GM12891 (cell line): ENCODE data around the gene PJA1.

Experiments used
- DNase-seq: peaks from one replicate; pipeline ENCODE4 v3.0.0; 2011; ENCODE audit warnings: low spot score; ENCODE audit not compliant: insufficient read length
- FAIRE-seq: peaks from 2 replicates; lab custom pipeline; 2011; peaks lifted over from hg19 to GRCh38; lab: Jason Lieb, UNC
- PAX5 ChIP-seq: IDR thresholded peaks from 2 replicates; pipeline ENCODE4 v1.6.1; 2011; ENCODE audit warnings: low read length, moderate library complexity, mild to moderate bottlenecking; ENCODE audit not compliant: insufficient read depth, severe bottlenecking
- POLR2A ChIP-seq: IDR thresholded peaks from 2 replicates; pipeline ENCODE4 v1.6.1; 2011; ENCODE audit warnings: low read depth, low read length, control low read depth
- POLR2AphosphoS5 ChIP-seq: IDR thresholded peaks from 2 replicates; pipeline ENCODE4 v1.6.1; 2011; ENCODE audit warnings: low read depth, low read length, control low read depth
- POU2F2 ChIP-seq: IDR thresholded peaks from 2 replicates; pipeline ENCODE4 v1.6.1; 2011; ENCODE audit warnings: low read depth, mild to moderate bottlenecking, control low read depth, low read length, moderate library complexity
- SPI1 ChIP-seq: IDR thresholded peaks from 2 replicates; pipeline ENCODE4 v1.6.1; 2011; ENCODE audit warnings: low read depth, low read length, control low read depth
- TAF1 ChIP-seq: IDR thresholded peaks from 2 replicates; pipeline ENCODE4 v1.6.1; 2011; ENCODE audit warnings: low read depth, low read length, control low read depth

Gene PJA1

DNA sequence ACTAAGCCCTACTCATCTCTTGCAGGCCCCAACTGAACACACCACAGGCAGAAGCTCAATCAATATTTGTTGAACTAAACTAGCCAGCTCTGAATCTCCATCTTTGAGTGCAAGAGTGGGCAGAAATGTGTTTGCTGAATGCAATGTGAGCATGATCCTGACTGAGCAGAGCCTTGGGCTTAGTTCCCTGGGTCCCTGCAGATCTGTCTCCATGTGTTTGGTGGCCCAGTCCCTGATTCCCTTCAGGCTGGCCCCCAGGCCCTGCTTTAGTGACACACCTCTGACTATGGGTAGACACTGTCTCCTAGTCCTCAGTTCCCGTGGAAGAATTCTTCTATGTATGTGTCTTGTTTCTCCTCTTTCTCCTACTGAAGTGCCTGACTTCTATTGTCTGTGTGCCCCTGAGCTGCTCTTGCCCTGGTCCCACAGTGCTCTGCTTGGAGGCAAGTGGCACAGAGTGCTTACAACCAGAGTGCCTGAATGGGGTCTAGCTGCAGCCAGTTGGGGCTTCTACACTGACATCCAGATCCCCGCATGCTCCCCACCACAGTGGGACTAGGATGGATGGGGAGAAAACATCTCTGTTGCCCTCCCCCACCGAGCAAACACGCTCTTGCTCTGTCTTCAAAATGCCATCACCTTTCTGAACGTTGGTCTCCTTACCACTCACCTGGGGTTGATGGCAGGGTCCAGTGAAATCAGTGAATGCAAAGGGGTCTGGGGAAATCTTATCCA, 9.3 kb downstream of the PJA1 start:
- no peak for FAIRE-seq

DNA sequence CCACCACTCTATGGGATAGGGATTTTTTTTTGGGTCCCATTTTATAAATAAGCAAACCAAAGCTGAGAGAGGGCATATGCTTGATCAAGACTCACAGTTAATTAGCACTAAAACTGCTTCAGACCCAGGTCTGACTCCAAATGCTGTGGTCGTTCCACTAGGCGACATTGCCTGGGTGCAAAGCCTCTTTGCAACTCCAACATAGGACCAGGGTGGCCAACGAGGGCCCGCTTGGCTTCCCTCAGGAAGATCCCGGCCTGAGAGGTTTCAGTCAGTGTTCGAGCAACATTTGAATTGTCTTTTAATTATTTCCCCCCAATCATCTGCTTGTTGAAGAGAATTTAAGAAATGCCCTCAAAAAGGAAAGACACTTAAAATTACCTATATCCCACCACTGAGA, 11.2 kb downstream of the PJA1 start:
- no peak for DNase-seq
- no peak for FAIRE-seq
- TF ChIP-seq POLR2A (no peak), TAF1 (no peak), POU2F2 (no peak), POLR2AphosphoS5 (no peak)

More for the DNA sequence above, 9.3 kb downstream of the PJA1 start:
- TF ChIP-seq POLR2AphosphoS5, result no peak
- TF ChIP-seq PAX5, result no peak
- DNase-seq, result no peak

DNA sequence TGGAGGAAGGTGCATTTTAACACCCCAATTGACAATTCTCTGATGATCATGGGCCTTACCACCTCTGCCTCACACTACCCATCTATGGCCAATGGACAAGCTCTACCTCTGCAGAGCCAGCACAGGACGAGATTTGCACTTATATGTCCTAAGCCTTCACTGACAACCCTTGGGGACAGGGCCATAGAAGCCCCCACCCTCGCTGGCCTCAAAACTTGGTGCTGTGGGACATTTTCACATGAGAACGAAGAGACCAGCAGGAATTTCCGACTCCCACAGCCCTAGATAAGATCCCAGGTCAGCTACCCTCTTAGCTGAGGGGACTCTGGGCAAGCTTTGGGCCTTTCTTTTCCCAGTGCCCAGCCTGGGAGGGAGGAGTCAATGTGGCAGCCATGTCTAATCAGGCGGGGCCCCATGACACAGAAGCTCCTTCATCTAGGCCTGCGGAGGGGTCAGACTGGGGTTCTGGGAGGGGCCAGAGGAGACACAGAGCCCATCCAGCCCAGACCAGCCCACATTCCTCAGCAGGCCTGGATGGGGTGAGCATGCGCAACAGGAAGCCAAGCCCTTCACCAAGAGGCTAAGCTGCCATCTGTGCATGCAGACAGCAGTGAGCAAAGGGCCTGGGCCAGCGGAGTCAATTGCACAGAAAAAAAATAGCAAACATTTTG, 12.1 kb downstream of the PJA1 start:
- DNase-seq (no peak), FAIRE-seq (no peak)
- TF ChIP-seq PAX5 (no peak), POLR2A (no peak), POLR2AphosphoS5 (no peak), TAF1 (no peak), SPI1 (no peak), POU2F2 (no peak)

DNA sequence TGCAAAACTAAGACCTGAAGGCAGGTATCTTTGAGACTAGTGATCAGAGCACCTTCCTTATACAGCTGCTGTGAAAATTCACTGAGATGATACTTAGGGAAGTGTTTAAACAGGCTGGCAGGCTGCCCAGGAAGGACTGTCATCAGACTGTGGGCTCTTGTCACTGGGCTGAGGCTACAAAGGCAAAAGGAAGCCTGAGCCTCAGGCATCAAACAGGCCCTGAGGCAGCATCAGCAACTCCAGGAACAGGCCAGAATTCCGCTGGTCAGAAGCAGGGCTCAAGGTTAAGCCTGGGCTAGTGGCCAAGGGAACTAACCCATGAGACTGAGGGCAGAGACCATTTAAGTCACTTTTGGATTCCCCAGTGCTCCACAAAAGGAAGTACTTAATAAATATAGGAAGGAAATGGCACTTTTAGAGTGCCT, 12.8 kb downstream of the PJA1 start:
- no peak for DNase-seq
- FAIRE-seq, result no peak
- TF ChIP-seq POU2F2, result no peak
- no peak for TF ChIP-seq POLR2A
- no peak for TF ChIP-seq SPI1
- no peak for TF ChIP-seq TAF1
- no peak for TF ChIP-seq POLR2AphosphoS5

DNA sequence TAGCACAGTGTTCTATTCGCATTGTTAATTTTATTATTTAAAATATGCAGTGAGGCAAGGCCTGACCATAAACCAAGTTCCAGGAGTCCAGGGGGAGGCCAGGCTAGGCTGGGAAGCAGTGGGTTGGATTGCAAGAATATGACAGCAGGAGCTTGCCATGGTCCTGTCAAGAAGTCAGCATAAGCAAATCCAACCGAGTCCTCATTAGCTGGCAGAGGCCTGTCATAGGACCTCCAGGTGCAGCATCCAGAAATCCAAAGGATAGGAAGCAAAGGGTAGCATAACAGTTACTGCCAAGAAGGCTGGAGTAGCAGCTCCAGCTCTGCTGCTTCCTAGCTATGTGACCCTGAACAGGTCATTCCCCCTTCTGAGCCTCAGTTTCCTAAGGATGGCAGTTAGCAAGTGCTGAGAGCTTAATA, 13.4 kb downstream of the PJA1 start:
- FAIRE-seq (no peak), DNase-seq (no peak)
- TF ChIP-seq POLR2A (no peak), POLR2AphosphoS5 (no peak), PAX5 (no peak), TAF1 (no peak), SPI1 (no peak), POU2F2 (no peak)

DNA sequence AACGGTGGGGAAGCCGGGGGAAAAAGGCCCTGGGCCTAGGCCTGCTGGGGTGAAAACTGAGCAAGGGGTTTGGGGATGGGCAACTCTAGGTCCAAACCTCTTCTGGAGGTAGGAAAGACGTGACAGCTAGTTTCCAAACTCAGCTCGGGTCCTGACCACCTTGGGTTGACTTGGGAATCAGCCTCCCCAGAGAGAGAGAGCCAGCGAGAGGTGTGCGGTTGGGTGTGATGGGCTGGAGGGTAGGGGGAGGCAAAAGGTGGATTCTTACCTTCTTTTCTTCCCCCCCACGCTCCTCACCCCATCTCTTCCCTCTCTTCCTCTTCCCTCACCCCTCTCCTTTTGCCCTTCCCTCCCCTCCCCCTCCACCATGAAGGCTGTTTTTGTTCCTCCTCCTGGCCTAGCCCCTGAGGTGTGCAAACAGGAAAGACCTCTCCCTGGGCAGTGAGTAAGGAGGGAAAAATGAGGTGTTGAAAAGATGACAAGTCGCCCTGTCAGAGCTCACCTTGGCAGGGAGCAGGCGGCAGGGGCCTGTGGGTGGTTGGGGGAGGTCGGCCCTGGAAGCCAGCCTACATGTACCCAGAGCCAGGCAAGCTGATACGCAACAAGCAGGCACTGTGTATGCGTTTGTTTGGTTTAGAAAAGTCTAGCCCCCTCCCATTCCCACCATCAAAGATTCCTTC, 14.8 kb downstream of the PJA1 start:
- FAIRE-seq, result no peak

DNA sequence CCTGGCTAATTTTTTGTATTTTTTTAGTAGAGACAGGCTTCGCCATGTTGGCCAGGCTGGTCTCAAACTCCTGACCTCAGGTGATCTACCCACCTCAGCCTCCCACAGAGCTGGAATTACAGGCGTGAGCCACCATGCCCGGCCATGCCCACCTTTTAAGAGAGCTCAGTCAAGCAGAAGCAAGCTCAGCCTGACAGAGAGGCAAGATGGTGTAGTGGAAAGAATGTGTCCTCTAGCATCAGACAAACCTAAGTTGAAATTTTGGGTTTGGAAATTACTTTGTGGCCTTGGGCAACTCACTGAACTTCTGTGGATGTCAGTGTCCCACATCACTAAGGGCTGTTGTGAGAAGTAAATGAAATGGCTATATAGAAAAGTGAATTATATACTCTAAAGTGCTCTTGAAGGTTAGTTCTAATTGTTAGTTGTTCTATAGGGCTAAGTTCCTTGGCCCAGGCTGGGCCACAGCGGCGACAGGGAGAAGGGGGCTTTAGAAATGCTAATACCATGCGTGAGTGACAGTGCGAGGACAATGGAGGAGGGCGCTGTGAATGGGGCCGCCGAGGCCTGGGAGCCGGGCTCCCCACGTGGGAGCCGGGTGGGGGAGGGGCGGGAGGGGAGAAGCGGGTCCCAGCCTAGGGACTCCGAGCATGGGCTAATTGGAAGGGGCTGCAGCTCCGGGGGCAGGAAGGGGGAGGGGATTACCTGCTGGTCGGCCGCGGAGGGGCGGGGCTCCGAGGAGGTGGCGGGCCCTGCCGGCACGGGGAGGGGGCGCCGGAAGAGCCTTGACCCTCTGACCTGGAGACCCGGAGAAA, 15.6 kb downstream of the PJA1 start:
- DNase-seq (no peak), FAIRE-seq (no peak)
- TF ChIP-seq TAF1, result no peak
- TF ChIP-seq POLR2AphosphoS5, result no peak
- no peak for TF ChIP-seq PAX5

More for the DNA sequence above, 14.8 kb downstream of the PJA1 start:
- DNase-seq, result no peak
- TF ChIP-seq POU2F2 (no peak), TAF1 (no peak), PAX5 (no peak), POLR2AphosphoS5 (no peak), SPI1 (no peak), POLR2A (no peak)

DNA sequence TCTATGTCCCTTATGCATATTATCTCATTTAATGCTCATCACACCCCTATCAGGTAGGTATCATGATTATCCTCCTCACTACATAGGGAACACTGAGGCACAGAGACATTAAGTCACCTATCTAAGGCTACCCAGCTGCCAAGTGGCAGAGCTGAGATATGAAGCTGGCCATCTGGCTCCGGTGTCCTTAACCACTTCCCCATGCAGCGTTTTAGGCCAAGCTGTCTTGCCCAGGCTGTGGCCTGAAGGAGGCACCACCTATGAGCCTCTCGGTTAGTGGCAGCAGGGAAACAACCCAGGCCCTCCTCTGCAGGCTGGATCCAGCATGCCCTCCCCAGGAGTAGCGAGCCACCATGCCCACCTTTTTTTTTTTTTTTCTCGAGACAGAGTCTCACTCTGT, 16.3 kb downstream of the PJA1 start:
- DNase-seq, result no peak
- no peak for FAIRE-seq
- TF ChIP-seq PAX5 (no peak), SPI1 (no peak), POLR2AphosphoS5 (no peak), POU2F2 (no peak), TAF1 (no peak), POLR2A (no peak)

DNA sequence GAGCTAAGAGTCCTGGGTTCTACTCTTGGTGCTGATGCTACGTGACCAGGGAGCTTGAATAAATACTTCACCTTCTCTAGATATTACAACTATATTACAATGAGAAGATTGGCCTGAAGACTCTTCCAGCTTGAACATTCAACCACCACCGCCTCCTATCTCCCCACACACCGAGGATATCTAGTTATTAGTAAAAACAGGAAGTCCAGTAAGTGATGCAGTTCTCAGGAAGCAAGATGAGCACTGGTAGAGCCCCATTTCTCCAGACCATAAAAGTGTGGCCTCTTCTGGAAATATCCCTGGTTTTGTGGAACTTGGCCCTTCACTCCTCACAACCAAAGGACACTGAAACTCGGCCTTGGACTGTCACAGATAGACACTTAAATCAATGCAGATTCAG, 18.5 kb downstream of the PJA1 start:
- no peak for TF ChIP-seq POLR2AphosphoS5
- no peak for TF ChIP-seq PAX5
- peak; percentile 78 for TF ChIP-seq SPI1
- TF ChIP-seq POLR2A, result no peak
- TF ChIP-seq POU2F2, result no peak
- no peak for TF ChIP-seq TAF1
- no peak for DNase-seq
- FAIRE-seq, result no peak
